ENCODE results near the gene TSPAN4.
A peak's percentile ranks its signal among the peaks of the same experiment; 100 is the strongest.

TSPAN4 gene

GRCh38 chr11:824942-825341 is 17.7 kb upstream of the TSPAN4 start:
- no peak for DNase-seq

GRCh38 chr11:825366-826226 is 17.1 kb upstream of the TSPAN4 start:
- no peak for DNase-seq

- DNase-seq: no peak
Measured at GRCh38 chr11:826227-826621, 16.4 kb upstream of the TSPAN4 start.

- DNase-seq: no peak
Measured at GRCh38 chr11:826836-827145, 15.9 kb upstream of the TSPAN4 start.

GRCh38 chr11:827146-827896 is 15.3 kb upstream of the TSPAN4 start:
- no peak for DNase-seq

GRCh38 chr11:827897-828192 is 14.8 kb upstream of the TSPAN4 start, which contains the start of gene CRACR2B:
Gene CRACR2B, plus strand, starts transcription at chr11:827919. Its CDS starts 689 bp downstream, at chr11:828608.
- no peak for DNase-seq

- DNase-seq: no peak
Measured at GRCh38 chr11:828506-829175, 14.0 kb upstream of the TSPAN4 start.

GRCh38 chr11:829176-829846 is 13.3 kb upstream of the TSPAN4 start:
- DNase-seq: no peak

GRCh38 chr11:829847-830294 is 12.8 kb upstream of the TSPAN4 start:
- DNase-seq: no peak

- peak; percentile 67 to 71 for DNase-seq
Measured at GRCh38 chr11:830295-831117, 12.1 kb upstream of the TSPAN4 start.

- DNase-seq: no peak
Measured at GRCh38 chr11:831118-831864, 11.4 kb upstream of the TSPAN4 start.

- no peak for DNase-seq
Measured at GRCh38 chr11:831961-832528, 10.6 kb upstream of the TSPAN4 start.

GRCh38 chr11:832529-833113 is 10.0 kb upstream of the TSPAN4 start, which contains the start of gene CD151:
Gene CD151, plus strand, starts transcription at chr11:832952. Its CDS starts 3,118 bp downstream, at chr11:836070.
- peak in 1 of 2 experiments; percentile 53 for DNase-seq

GRCh38 chr11:833114-833791 is 9.4 kb upstream of the TSPAN4 start:
- DNase-seq: peak in 1 of 2 experiments; percentile 44

GRCh38 chr11:833849-834311 is 8.8 kb upstream of the TSPAN4 start:
- no peak for DNase-seq

GRCh38 chr11:834371-835316 is 8.0 kb upstream of the TSPAN4 start:
- no peak for DNase-seq

- no peak for DNase-seq
Measured at GRCh38 chr11:836274-836673, 6.4 kb upstream of the TSPAN4 start.

- no peak for DNase-seq
Measured at GRCh38 chr11:836700-837099, 6.0 kb upstream of the TSPAN4 start.

Measured in activated CD4-positive, alpha-beta T cell treated with anti-CD3 and anti-CD28 coated beads, Interleukin-2, amount 50 U/mL, for 48 hours (primary cell).